GM18511 (cell line): Measurements from ENCODE around the gene SMARCB1.

Experiments used
- ATAC-seq: cut with Tn5 transposase; IDR thresholded peaks from one replicate; pipeline ENCODE4 v1.9.1; 2021; ENCODE audit warnings: mild to moderate bottlenecking, moderate library complexity; ENCODE audit not compliant: unreplicated experiment

The SMARCB1 gene

DNA sequence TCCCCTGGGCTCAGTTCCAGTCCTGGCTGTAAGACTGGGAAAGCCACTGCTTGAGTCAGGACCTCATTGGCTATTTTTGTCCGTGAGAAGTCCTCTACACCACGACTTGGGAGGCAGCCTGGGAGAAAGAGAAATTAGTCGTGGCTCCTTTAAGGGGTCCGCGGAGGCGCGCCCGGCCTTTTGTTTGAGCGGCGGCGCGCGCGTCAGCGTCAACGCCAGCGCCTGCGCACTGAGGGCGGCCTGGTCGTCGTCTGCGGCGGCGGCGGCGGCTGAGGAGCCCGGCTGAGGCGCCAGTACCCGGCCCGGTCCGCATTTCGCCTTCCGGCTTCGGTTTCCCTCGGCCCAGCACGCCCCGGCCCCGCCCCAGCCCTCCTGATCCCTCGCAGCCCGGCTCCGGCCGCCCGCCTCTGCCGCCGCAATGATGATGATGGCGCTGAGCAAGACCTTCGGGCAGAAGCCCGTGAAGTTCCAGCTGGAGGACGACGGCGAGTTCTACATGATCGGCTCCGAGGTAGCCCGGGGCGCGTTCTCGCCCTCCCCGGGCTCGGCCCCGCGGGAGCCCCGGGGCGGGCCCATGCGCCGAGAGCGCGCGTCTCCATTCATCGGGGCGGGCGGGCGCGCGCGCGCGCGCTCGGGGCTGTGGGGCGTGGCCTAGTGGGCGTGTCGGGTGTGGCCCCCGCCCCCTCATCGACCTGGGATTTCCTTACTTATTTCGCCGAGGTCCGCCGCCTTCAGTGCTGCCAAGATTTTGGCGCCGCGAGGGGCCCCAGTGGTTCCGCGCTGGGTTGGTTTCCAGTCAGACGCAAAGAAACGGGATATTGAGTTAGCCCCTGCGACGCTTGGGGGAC is at the start of gene SMARCB1:
Gene SMARCB1, plus strand, starts transcription at position 215 of the 848 bp plus-strand sequence. Its CDS starts 204 bp downstream, at position 419.
- ATAC-seq: peak; percentile 76

DNA sequence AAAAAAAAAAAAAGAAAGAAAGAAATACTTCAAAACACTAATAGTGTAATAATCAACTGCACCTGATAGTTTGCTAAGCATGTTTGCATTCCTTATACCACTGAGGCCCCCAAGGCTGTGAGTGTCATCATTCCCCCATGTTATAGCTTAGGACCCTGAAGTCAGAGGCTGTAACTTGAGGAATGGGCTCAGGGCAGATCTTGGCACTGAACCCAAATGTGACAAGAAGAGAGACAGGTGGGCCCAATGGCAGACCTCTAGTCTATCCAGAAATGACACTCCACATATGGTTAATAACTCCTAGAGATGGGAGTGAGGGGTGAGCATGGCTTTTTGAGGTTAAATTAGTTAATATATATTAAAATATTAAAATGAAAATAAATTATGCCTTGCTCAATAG is 49.1 kb upstream of the SMARCB1 start:
- no peak for ATAC-seq

DNA sequence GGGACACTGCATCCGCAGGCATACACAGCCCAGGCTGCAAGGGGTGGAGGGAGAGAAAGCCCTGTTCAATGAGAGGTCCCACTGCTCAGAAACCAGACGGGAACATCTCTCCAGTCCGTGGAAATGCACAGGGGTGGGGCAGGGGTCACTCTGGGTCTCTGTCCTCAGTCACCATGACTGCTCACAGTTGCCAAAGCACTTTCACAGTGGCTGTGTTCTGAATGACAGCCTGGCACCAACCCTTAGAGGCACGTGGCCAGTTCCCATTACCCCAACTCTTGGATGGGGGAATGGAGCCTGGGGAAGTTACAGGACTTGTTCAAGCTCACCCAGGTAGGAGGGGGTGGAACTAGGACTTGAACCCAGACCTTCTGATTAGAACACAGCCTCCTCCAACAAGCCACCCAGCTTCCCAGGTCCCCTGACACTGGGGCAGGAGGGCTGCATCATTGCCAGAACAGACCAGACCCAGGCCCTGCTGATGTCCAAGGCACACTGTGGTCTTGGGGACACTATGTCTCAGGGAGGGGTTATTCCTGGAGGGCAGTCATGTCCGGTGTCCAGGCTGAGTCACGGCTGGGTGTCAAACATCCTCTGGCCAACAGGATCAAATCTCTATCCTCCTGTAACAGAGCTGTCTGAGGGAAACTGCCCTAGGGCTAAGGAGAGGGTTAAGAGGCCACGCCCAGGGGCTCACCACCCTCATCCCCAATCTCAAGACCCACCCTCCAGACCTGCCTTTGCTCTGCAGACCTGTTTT is 44.1 kb upstream of the SMARCB1 start:
- no peak for ATAC-seq

DNA sequence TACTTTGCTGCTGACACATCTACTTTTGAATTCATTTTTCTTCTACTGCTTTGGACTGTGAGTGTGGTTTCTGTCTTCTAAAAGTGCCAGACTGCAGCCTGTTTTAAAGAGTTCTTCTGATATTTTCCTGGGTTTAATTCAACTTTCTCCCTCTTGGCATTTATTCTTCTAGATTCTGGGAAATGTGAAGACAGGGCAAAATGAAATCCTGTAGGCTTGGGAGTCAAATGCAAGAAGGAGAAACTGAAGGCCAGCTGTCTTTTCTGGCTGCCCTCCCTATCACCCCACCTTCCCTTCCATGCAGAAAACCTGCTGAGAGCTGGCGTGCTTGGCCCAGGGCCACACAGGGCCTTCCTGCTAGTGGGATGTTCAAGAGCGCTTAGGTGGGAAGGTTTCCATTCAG is 43.5 kb upstream of the SMARCB1 start:
- no peak for ATAC-seq

DNA sequence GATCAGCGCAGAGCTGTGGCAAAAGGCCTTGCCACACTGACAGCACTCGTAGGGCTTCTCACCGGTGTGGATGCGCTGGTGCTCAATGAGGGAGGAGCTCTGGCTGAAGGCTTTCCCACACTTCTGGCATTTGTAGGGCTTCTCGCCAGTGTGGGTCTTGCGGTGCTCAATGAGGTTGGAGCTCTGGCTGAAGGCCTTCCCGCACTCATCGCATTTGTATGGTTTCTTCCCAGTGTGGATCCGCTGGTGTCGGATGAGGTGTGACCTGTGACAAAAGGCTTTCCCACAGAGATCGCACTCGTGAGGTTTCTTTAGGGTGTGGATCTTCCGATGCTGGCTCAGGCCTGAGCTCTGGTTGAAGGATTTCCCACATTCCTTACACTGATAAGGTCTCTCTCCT is 42.8 kb upstream of the SMARCB1 start:
- no peak for ATAC-seq

DNA sequence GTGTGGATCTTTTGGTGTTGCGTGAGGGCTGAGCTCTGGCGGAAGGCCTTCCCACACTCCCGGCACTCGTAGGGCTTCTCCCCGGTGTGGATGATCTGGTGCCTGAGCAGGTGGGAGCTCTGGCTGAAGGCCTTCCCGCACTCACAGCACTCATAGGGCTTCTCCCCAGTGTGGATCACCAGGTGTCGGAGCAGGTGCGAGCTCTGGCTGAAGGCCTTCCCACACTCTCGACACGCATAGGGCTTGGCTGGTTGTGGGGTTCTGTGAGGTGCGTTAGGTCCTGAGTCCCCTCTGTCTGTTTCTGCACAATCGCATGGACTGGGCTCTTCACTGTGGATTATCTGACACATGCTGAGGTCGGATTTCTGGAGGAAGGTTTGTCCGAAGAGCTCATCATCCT is 42.3 kb upstream of the SMARCB1 start:
- no peak for ATAC-seq

DNA sequence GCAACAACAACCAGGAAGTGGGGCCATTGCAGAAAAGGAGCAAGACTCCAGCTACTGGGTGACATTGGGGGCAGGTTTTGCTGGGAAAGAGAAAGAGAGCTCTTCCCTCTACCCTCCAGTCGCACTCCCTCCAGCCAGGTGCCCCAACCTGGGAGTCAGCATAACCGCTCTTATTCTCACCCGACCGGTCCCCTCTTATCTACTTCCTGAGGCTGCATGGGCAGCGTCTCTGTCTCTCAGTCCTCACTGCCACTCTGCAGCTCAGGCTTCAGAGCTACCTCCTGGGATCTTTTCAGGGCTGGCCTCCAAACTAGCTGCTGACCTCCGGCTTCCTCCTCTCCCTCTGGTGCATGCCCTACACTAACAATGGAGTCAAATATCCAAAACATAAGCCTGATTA is 41.0 kb upstream of the SMARCB1 start:
- no peak for ATAC-seq

DNA sequence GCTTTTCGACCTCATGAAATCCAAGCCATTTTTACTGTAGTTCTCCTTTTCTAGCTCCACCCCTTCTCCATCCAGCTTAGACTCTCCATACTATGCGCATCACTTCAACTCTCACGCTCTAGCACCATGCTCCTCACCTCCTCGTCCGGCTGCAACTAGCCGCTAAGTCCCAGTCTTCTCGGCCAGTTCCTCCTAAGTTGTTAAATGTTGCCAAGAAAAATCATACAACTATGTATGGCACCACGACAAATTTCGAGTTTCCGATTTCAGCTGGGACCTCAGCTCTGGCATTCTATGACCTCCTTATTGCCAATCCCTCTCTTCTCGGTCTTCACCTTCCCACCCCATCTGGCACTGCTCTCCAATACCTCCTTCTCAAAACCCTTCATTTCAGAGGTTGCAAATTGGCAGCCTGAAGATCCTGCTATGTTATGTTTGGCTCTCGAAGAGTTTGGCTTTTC is 36.9 kb upstream of the SMARCB1 start:
- no peak for ATAC-seq

DNA sequence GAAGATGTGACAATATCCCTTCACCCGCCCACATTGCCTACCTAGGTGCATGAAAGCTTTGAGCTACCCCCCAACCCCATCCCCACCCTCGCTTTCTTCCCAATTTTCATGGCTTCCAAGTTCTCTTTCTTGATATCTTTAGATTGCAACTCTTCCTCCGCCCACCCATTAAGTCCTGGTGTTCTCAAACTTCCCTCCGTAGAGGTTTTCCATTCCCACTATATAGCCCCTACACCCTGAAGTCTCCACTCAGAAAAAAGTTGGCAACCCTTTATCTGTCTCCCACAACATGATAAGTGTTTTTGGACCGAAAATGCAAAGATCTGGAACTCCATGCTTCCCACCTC is 36.4 kb upstream of the SMARCB1 start:
- no peak for ATAC-seq

DNA sequence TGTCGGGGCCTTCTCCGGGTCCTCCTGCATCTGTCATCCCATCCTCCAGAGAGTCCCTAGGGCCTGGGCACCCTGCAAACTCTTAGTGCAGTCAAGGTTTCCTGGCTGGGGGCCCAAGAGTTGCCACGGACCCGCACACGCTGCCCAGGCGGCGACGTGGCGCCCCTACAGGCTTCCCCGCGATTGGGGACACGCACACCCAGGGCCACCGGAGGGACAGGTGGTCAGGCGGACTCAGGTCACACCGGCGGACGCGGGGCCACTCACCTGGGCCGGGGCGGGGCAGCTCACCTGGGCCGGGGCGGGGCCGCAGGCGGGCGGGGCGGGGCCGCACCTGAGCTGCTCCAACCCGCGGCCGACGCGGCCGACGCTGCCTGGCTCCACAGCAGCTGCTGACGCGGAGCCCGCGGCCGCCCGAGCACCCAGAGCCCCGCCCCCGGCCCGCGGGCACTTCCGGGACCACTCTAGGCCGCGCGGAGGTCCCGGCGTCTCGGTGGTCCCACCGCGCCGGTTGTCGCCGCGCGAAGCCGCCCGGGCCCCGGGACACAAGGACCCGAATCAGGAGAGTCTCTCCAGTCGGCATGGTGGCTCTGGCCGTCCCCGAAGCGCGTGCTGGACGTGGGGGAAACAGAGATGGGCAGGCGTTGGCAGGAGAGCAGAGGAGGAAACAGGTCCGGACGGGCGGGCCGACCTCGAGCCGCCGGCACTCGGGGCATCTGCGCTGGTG is 35.9 kb upstream of the SMARCB1 start, which contains the start of gene ZNF70:
Gene ZNF70, minus strand, starts transcription at position 399 of the 727 bp plus-strand sequence. CDS start 5,972 bp downstream, outside the sequence.
- ATAC-seq: peak; percentile 77

DNA sequence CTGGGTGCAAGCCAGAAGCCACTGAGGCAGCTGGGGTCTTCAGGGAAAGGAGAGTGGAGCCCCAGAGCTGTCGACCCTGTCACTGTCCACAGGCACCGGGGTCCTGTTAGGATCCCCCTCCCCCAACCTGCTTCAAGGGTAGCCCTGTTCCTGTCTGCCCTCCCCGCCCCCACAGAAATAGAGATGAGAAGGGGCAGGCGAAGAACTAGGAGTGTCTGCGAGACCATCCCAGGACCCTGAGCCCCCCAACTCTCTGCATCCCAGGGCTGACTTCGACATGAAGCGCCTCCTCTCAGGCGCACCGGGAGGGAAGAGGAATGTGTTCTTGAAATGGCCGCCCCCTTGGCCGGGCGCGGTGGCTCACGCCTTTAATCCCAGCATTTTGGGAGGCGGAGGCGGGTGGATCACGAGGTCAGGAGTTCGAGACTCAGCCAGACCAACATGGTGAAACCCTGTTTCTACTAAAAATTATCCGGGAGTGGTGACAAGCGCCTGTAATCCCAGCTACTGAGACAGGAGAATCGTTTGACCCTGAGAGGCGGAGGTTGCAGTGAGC is 35.2 kb upstream of the SMARCB1 start:
- no peak for ATAC-seq

DNA sequence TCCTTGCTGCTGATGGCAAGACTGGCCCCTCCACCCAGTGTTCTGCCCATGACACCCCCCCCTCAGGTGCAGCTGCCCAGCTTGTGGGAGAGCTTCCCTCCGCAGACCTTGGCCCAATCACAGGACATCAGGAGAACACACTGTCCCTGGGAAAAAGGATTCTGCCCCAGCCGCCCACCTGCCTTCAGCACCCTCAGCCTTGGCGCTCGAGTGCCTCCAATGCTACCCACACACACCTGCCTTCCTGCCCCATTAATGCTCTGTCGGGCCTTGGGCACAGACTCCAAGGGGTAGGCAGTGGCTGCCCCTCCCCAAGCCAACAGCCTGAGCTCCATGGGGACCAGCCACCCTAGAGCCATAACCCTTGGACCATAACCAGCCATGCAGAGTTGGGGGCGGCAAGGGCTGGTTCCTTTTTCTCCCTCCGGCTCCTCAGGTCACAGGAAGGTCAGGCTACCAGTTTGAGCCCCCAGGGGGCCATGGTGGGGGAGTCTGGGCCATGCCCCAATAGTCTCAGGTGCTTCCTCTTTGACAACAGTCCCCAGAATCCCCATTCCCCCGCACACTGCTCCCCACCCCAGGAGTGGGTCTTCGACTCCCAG is 34.6 kb upstream of the SMARCB1 start:
- ATAC-seq: no peak

DNA sequence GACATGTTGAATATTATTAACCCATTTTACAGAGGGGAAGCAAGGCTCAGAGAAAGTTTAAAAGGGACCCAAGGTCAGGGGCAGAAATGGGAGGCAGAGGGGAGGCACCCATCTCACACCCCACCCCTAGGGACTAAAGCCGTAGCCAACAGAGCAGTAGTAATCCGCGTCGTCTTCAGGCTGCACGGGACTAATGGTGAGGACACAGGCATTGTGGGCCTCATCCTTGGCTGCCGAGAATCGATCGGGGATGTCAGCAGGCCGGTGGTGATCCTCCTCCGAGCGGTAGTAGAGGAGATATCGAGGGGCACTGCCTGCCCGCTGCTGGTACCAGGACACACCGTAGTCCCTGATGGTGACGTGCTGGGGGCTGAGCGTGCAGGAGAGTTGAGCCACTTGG is 34.0 kb upstream of the SMARCB1 start:
- ATAC-seq: no peak

DNA sequence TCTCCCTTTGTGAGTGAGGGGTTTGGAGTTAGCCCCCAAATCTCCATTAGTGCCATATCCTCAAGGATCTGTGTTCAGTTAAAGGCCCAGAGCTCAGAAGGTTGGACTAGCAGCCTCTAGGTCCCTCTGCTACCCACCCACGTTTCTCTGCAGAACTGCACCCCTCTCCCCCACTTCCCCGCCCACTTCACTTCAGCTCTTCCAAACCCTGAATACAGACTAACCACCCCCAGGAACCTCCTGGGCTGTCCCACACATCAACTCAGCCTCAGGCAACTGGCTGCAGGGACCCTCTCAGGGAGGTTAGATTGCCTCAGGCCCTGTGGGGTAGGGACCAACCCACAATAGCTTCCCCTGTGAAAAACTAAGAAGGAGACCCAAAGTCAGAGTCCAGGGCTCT is 33.4 kb upstream of the SMARCB1 start:
- no peak for ATAC-seq

DNA sequence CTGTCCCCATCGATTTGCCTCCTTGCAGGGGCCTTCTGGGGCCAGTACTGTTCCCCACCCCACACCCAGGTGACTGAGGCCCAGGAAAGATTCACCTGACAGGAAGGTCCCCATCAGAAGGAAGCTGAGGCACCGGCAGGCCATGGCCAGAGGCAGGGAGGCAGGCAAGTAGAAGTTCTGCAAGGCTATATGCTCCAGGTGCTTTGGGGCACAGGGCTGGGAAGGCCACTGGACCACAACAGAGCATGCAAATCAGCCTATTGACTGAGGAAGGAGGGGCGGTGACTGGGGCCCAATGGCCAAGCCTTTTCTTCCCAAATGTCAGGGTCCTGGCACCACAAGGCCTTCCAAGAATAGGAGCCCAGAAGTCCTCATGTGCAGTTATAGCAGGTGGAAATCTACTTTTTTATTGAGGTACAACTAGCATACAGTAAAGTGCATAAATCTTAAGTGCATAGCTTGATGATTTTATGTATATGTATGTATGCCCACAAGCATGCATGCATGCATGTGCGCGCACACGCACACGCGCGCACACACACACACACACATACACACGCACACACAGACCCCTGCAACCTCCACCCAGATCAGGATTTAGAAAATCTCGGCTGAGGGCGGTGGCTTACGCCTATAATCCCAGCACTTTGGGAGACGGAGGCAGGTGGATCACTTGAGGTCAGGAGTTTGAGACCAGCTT is 32.4 kb upstream of the SMARCB1 start, which contains the start of gene VPREB3:
Gene VPREB3, minus strand, starts transcription at position 206 of the 700 bp plus-strand sequence. Its CDS starts 62 bp downstream, at position 144.
- no peak for ATAC-seq

DNA sequence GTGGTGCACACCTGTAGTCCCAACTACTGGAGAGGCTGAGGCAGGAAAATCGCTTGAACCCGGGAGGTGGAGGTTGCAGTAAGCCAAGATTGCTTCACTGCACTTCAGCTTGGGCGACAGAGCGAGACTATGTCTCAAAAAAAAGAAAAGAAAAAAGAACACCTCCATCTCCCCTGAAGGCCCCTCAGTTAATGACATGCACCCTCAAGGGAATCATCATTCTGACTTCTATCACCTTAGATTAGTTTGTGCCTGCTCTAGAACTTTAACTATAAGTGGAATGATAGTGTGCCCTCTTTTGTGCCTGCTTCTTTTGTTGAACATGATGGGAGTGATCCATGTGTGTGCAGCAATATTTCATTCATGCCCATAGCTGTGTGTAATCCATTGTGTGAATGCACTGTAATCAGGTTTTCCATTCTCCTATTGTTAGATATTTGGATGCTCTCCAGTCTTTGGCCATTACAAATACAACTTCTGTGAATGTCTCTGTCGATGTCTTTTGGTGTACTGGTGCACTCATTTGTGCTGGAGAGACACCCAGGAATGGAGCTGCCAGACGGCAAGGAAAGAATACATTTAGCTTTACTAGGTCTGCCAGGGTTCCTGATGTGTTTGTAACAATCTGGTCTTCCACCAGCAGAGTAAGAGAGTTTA is 31.7 kb upstream of the SMARCB1 start:
- no peak for ATAC-seq

DNA sequence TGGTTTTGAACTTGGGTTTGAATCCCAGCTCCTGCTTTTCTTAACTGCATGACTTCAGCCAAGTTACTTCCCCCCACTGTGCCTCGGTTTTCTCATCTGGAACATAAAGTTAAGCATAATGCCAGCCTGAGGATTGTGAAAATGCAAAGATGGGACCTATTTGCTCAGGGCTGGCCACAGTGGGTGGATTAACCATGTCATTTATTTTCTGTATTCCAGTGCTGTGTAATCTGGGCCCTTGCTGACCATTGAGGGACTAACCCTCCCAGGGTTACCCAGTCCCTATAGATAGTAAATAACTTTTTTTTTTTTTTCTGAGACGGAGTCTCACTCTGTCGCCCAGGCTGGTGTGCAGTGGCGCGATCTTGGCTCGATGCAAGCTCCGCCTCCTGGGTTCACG is 31.1 kb upstream of the SMARCB1 start:
- ATAC-seq: no peak

DNA sequence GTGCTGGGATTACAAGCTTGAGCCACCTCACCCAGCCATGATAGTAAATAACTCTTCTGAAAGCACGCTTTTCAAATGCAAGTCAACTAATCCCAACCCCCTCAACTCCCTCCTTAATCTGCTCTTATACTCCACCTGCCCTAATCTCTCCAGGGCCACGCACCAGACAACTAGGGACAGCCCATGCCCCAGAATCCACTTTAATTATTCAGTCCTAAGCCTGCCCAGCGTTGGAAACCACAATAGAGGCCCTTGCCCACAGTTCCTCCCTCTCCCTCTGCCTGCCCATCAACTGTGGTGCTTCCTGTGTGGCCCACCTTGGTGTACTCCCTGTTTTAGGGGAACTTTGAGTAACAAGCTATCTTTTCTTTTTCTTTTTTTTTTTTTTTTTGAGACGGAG is 29.9 kb upstream of the SMARCB1 start:
- ATAC-seq: no peak

DNA sequence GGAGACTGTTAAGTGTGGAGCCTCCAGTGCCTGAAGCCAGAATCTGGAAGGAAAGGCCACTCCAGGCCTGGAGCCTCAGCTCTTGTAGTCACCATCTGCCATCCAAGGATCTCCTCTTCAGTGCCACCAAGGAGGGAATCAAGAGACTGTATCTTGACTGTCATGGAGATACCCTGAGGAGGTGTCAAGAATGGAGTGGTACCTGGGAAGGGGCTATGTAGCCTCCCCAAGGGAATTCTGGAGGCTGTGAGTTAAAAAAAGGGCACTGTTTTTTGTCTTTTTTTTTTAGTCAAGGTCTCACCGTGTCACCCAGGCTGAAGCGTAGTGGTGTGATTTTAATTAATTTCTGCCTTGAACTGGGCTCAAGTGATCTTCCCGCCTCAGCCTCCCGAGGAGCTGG is 27.2 kb upstream of the SMARCB1 start:
- ATAC-seq: no peak
